GM12878 (cell line): Measurements from ENCODE around the gene TCERG1L. TPM values are rescaled to one million over a fixed set of nuclear protein-coding genes. Genes with fewer than 3 reads are reported as not detected.

Experiments
- BHLHE40 ChIP-seq, 2 experiments: fragments of 450-650 bp in 1 of 2; IDR thresholded peaks; 2 replicates each; pipeline ENCODE4 v1.6.1; 2011 to 2017; ENCODE audit warnings: low read depth in 2 of 2, borderline replicate concordance in 1 of 2, improper control_type of control experiment in 1 of 2, low read length in 1 of 2, mild to moderate bottlenecking in 1 of 2
- FOS ChIP-seq: IDR thresholded peaks from 3 replicates; pipeline ENCODE4 v1.6.1; 2011; ENCODE audit warnings: borderline replicate concordance; ENCODE audit not compliant: insufficient read length; ENCODE audit errors: extremely low read depth
- HDAC6 ChIP-seq: fragments of 200-600 bp; sonication (generic); IDR thresholded peaks from one replicate; pipeline ENCODE4 v1.8.0; 2017; ENCODE audit warnings: antibody characterized with exemption; ENCODE audit not compliant: unreplicated experiment
- PML ChIP-seq: IDR thresholded peaks from 2 replicates; pipeline ENCODE4 v1.6.1; 2012; ENCODE audit warnings: low read length, inconsistent platforms
- POLR2AphosphoS2 ChIP-seq: IDR thresholded peaks from 2 replicates; pipeline ENCODE4 v1.6.1; 2011; ENCODE audit warnings: low read depth, mild to moderate bottlenecking, low read length, improper control_type of control experiment, moderate library complexity
- POU2F2 ChIP-seq: IDR thresholded peaks from 3 replicates; pipeline ENCODE4 v1.6.1; 2011; ENCODE audit warnings: low read depth, mild to moderate bottlenecking, low read length, borderline replicate concordance
- polyA plus RNA-seq, 11 experiments: library from polyadenylated mRNA; depleted of rRNA in 4 of 11; unstranded in 6 of 11; stranded (reverse) in 5 of 11; fragments of >200 nt; fragmentation: Nextera tagmentation in 4 of 11; fragmentation: Illumina TruSeq in 1 of 11; extraction: Ambion mirVana in 4 of 11; extraction: Trizol in 1 of 11; gene quantifications; 1 replicate in 1 of 11; 2 replicates in 10 of 11; pipeline versions ENCODE4 v1.2.1 to v1.2.3, GENCODE V29; 2011 to 2016; ENCODE audit warnings: inconsistent platforms in 2 of 11, missing spikeins in 2 of 11, low read depth in 1 of 11
- total RNA-seq, 4 experiments: library from RNA; depleted of rRNA in 3 of 4; stranded (reverse); fragments of >200 nt in 3 of 4; fragmentation: Illumina TruSeq in 1 of 4; extraction: Trizol in 1 of 4; gene quantifications; 2 replicates each; pipeline versions ENCODE4 v1.2.1 to v1.2.3, GENCODE V29; 2013 to 2021
- TF ChIP-seq, protein P1 (sequence below): IDR thresholded peaks from 2 replicates; pipeline ENCODE4 v1.6.1; 2012; ENCODE audit warnings: mild to moderate bottlenecking, low read depth, low read length
- TF ChIP-seq, protein P2 (sequence below): fragments of 450-650 bp; formaldehyde crosslinking; IDR thresholded peaks from 2 replicates; pipeline ENCODE4 v1.5.0; 2022; ENCODE audit warnings: mild to moderate bottlenecking, missing genetic modification characterization
- TF ChIP-seq, protein P3 (sequence below): IDR thresholded peaks from 2 replicates; pipeline ENCODE4 v1.6.1; 2011; ENCODE audit warnings: mild to moderate bottlenecking, low read depth, low read length, moderate library complexity; ENCODE audit not compliant: insufficient replicate concordance

Gene TCERG1L
- total and polyA plus RNA-seq, 10 of the 15 experiments (the other 5 are each of a cell fraction or from before 2014, with no cell fraction given): not detected

DNA sequence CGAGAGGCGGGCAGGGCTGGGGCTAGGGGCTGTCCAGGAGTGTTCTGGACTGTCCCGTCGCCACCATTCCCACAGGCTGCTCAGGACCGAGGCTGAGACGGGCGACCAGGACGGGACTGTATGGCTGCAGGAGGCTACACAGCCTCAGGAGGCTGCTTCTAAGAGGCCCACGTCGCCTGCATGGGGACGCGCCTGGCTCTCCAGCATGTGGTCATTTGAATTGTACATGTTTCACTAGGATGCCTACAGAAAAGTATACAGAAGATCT lies 216.3 kb downstream of the TCERG1L start (continued):
- TF ChIP-seq BHLHE40 (IDR thresholded peaks at IDR 0.05; ENCODE audit: borderline replicate concordance in 1 of 2, low read depth in 2 of 2, low read length in 1 of 2) (no peak), PML (no peak), HDAC6 (no peak), POLR2AphosphoS2 (no peak), POU2F2 (no peak), FOS (no peak)
- TF ChIP-seq, protein P1, sequence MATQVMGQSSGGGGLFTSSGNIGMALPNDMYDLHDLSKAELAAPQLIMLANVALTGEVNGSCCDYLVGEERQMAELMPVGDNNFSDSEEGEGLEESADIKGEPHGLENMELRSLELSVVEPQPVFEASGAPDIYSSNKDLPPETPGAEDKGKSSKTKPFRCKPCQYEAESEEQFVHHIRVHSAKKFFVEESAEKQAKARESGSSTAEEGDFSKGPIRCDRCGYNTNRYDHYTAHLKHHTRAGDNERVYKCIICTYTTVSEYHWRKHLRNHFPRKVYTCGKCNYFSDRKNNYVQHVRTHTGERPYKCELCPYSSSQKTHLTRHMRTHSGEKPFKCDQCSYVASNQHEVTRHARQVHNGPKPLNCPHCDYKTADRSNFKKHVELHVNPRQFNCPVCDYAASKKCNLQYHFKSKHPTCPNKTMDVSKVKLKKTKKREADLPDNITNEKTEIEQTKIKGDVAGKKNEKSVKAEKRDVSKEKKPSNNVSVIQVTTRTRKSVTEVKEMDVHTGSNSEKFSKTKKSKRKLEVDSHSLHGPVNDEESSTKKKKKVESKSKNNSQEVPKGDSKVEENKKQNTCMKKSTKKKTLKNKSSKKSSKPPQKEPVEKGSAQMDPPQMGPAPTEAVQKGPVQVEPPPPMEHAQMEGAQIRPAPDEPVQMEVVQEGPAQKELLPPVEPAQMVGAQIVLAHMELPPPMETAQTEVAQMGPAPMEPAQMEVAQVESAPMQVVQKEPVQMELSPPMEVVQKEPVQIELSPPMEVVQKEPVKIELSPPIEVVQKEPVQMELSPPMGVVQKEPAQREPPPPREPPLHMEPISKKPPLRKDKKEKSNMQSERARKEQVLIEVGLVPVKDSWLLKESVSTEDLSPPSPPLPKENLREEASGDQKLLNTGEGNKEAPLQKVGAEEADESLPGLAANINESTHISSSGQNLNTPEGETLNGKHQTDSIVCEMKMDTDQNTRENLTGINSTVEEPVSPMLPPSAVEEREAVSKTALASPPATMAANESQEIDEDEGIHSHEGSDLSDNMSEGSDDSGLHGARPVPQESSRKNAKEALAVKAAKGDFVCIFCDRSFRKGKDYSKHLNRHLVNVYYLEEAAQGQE: no peak
- TF ChIP-seq, protein P2, sequence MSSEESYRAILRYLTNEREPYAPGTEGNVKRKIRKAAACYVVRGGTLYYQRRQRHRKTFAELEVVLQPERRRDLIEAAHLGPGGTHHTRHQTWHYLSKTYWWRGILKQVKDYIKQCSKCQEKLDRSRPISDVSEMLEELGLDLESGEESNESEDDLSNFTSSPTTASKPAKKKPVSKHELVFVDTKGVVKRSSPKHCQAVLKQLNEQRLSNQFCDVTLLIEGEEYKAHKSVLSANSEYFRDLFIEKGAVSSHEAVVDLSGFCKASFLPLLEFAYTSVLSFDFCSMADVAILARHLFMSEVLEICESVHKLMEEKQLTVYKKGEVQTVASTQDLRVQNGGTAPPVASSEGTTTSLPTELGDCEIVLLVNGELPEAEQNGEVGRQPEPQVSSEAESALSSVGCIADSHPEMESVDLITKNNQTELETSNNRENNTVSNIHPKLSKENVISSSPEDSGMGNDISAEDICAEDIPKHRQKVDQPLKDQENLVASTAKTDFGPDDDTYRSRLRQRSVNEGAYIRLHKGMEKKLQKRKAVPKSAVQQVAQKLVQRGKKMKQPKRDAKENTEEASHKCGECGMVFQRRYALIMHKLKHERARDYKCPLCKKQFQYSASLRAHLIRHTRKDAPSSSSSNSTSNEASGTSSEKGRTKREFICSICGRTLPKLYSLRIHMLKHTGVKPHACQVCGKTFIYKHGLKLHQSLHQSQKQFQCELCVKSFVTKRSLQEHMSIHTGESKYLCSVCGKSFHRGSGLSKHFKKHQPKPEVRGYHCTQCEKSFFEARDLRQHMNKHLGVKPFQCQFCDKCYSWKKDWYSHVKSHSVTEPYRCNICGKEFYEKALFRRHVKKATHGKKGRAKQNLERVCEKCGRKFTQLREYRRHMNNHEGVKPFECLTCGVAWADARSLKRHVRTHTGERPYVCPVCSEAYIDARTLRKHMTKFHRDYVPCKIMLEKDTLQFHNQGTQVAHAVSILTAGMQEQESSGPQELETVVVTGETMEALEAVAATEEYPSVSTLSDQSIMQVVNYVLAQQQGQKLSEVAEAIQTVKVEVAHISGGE (CRISPR knock-in tag): no peak
- TF ChIP-seq, protein P3, sequence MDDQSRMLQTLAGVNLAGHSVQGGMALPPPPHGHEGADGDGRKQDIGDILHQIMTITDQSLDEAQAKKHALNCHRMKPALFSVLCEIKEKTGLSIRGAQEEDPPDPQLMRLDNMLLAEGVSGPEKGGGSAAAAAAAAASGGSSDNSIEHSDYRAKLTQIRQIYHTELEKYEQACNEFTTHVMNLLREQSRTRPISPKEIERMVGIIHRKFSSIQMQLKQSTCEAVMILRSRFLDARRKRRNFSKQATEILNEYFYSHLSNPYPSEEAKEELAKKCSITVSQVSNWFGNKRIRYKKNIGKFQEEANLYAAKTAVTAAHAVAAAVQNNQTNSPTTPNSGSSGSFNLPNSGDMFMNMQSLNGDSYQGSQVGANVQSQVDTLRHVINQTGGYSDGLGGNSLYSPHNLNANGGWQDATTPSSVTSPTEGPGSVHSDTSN: no peak
